ENCODE results near the gene GNL2.

- no peak for TF ChIP-seq POLR2A (IDR thresholded peaks at IDR 0.05)
- TF ChIP-seq CTCF (IDR thresholded peaks at IDR 0.05) = no peak
These were observed 6.8 kb downstream of the GNL2 start for GRCh38 chr1:37588939-37589338.

All from heart left ventricle (tissue), 13 donors.